Neural cell (in vitro differentiated cells): Measurements from ENCODE around the gene PPP1R9B.

Source experiments
- SMC3 ChIP-seq: fragments of 450-650 bp; conservative IDR thresholded peaks from 2 replicates; pipeline ENCODE4 v1.6.1; 2014; ENCODE audit warnings: antibody characterized with exemption, mild to moderate bottlenecking, moderate library complexity; ENCODE audit not compliant: poor library complexity
- TAF1 ChIP-seq: IDR thresholded peaks from 2 replicates; pipeline ENCODE4 v1.6.1; 2012; ENCODE audit warnings: low read depth

GRCh38 chr17:50172130-50172529 lies 21.7 kb upstream of the PPP1R9B start:
- TF ChIP-seq TAF1 (no peak), SMC3 (no peak)
